Stimulated activated CD8-positive, alpha-beta memory T cell treated with anti-CD3 and anti-CD28 coated beads, Interleukin-7, amount 100 ng/mL, for 1 hour (primary cell): ENCODE data around the gene ZNF133.
"Not testable (repeated sequence)": the region's sequence is repeated elsewhere in the genome, so short reads cannot be mapped to it uniquely, and the experiment has no call there.

Experiments used
- DNase-seq, 2 donors: peaks; one replicate each; pipeline ENCODE4 v3.0.0-alpha.2; 2020; ENCODE audit warnings: low read depth in 2 of 2

ZNF133 gene

GRCh38 chr20:18284805-18285533 is 3.4 kb upstream of the ZNF133 start:
- DNase-seq, result no peak

DNA sequence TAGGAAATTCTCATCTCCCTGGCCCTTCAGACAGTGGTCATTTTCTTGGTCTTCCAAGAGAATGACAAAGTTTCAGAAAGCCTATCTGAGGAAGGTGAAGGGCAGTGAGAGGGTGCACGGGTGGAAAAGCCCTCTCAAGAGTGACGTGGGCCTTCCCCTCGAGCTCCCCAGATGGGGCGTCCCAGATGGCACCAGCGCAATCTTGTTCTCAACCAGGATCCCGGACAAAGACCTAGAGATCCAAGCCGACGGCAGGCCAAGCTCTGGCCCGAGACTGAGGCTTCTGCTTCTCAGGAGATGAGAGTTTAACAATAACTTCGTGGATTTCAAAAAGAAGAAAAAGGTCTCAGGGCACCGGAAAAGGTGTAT is 797 bp upstream of the ZNF133 start:
- DNase-seq, result no peak

GRCh38 chr20:18288749-18289267 is 481 bp downstream of the ZNF133 start:
- DNase-seq, result no peak

DNA sequence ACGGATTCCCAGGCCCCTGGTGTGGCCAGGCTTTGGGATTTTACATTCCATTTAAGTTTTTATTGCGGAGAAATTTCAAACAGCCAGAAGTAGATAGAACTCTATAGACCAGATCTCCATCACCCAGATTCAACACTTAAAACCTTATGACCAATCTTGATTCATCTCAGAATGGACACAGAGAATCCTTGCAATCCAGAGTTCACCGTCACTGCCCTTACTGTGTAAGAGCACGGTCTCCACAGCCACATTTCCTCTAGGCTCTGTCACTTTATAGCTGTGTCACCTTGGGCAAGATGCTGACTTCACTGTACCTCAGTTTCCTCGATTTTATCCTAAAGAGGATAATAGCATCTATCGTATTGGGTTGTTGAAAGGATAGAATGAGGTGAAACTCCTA is 979 bp downstream of the ZNF133 start:
- no peak for DNase-seq

DNA sequence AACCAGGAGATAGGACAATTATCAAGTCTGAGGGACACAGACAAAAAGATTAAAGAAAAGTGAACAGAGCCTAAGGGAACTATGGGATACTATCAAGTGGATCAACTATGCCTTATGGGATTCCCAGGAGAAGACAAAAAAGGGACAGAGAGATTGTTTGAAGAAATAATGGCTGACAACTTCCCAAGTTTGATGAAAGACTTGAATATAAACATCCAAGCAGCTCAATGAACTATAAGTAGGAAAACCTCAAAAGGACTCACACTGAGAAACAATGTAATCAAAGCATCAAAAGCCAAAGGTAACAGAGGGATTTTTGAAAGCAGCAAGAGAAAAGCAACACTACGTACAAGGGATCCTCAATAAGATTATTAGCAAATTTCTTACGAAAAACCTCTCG is 11.0 kb downstream of the ZNF133 start:
- DNase-seq, result no peak

GRCh38 chr20:18304618-18305017 is 16.3 kb downstream of the ZNF133 start:
- DNase-seq, result no peak

DNA sequence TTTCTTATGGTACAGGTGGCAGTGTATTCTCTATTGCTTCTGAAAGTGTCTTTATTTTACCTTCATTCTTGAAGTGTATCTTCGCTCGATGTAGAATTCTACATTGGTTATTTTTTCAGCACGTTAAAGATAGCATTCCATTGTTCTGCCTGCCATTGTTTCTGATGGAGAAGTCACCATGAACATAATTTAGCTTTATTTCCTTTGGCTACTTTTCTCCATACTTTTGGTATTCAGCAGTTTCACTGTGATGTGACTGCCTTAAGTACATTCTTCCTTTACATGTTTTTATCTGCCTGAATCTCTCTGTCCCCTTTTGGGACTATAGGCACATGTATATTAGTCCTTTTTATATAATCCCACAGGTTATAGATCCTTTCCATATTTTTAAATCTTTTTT is 19.0 kb downstream of the ZNF133 start:
- DNase-seq, result no peak

DNA sequence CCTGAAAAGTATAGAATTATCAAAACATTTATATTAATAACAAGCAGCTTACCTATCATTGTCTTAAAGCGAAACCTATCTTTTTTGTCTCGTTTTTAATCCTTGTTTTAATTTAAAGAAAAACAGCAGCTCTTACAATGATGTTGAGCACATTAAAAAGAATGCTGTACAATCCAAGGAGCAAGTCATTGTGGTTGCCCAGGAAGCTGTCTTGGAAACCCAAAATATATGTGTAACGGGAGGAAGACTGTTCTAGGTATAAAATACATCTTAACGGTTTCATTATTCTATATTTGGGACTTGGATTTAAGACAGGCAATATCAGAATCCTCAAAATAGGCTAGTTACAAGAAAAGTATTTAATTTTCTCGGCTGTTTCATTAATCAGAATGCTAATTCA is 21.7 kb downstream of the ZNF133 start:
- no peak for DNase-seq

GRCh38 chr20:18310592-18310991 is 22.3 kb downstream of the ZNF133 start:
- DNase-seq, result no peak

DNA sequence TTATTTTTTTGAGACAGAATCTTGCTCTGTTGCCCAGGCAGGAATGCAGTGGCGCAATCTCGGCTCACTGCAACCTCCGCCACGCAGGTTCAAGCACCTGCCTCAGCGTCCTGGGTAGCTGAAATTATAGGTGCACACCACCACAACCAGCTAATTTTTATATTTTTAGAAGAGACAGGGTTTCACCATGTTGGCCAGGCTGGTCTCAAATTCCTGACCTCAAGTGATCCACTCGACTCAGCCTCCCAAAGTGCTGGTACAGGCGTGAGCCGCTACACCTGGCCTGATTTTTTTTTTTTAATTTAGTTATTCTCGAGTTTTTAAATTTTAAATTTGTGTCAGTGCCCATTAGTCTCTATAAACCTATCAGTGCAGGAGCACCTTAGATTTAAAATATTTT is 24.4 kb downstream of the ZNF133 start:
- no peak for DNase-seq

DNA sequence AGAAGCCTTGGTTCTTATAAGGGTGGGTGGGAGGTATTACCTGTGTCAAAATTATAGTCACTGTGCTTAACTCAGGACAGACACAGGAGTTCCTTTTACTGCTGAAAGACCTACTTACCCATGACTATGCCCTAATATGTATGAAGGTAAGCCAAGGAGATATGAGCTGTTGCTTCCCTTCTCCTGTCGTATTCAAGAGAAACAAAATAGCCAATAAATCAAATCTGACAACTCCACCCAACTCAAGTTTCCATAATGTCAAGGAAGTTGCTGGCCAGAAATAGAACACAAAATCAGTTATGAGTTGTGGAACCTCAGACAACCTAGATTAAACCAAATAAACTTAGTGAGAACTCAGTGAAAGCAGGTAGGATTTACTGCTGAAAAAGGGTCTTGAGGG is 25.1 kb downstream of the ZNF133 start:
- no peak for DNase-seq

DNA sequence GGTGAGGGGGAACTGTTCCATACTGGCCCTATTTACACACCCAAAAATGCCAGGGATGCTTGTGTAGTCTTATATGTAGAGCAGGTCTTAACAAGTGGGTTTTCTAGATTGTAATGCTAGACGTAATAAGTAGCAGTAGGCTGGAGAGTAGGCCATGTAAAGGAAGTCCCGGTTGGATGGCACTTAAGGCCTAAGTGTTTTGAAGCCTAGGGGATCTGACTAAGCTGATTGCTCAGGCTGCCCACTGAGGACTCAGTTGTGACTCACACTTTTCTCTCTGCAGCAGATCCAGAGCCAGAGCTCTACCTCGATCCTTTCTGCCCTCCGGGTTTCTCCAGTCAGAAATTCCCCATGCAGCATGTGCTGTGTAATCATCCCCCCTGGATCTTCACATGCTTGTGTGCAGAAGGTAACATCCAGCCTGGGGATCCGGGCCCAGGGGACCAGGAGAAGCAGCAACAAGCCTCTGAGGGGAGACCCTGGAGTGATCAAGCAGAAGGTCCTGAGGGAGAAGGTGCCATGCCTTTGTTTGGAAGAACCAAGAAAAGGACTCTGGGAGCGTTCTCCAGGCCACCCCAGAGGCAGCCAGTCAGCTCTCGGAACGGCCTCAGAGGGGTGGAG is 26.6 kb downstream of the ZNF133 start:
- no peak for DNase-seq

DNA sequence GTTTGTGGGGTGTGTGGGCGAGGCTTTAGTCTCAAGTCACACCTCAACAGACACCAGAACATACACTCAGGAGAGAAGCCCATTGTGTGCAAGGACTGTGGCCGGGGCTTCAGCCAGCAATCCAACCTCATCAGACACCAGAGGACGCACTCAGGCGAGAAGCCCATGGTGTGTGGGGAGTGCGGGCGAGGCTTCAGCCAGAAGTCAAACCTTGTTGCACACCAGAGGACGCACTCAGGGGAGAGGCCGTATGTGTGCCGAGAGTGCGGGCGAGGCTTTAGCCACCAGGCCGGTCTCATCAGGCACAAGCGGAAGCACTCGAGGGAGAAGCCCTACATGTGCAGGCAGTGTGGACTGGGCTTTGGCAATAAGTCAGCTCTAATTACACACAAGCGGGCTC is 27.8 kb downstream of the ZNF133 start:
- no peak for DNase-seq

- DNase-seq, result no peak
Measured at GRCh38 chr20:18321316-18321715, 33.0 kb downstream of the ZNF133 start.

DNA sequence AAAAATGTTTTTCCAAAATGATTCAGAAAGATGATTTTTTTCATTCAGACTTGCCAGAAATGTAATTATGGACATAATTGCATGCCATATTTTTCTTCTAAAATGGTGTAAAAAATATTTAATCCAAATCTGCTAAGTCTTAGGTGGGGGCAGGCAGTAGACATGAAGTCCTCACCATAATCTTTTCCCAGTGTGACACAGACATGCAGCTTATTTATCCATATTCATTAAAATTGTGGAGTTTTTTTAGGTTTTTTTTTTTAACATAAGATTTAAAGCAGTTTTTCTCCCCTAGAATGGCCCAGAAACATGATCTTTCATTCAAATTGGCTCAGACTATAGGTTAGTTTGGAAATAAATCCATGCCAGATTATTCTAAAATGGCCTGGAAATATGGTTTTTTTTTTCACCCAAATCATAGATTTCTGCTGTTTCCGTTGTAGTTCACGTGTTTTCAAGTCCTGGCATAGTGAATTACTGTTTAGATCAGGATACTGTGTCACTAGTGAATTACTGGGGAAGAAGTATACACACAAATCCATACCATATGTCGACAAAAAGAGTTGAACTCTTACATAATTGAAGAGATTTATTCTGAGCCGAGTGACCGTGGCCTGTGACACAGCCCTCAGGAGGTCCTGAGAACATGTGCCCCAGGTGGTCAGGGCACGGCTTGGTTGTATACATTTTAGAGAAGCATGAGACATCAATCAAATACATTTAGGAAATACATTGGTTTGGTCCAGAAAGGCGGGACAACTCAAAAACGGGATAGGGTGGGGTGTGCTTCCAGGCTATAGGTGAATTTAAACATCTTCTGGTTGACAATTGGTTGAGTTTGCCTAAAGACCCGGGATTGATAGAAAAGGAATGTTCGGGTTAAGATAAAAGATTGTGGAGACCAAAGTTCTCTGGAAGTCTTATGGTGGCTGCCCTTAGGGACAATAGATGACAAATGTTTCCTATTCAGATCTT is 33.9 kb downstream of the ZNF133 start:
- DNase-seq, result no peak

GRCh38 chr20:18323705-18324104 is 35.4 kb downstream of the ZNF133 start:
- no peak for DNase-seq

GRCh38 chr20:18324596-18325089 is 36.3 kb downstream of the ZNF133 start:
- DNase-seq, result no peak

DNA sequence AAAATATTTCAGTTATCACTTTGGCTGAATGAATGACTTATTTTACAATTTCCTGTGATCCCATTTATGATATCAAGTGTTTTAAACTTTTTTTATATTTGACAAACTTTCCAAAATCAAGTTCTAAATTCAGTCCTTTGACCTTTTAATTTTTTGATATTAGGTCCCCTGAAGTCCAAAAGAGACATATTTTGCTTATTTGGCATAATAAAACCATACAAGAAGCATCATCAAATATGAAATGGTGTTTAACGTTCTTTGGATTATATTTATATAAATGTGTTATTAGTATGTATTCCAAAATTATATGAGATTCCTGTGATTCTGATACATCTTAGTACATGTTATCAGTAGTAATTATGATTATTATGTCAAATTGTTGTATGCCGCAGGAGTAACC is 38.7 kb downstream of the ZNF133 start:
- no peak for DNase-seq

GRCh38 chr20:18331694-18332093 is 43.4 kb downstream of the ZNF133 start:
- no peak for DNase-seq

- not testable (repeated sequence) for DNase-seq
Measured at GRCh38 chr20:18349749-18350148, 61.4 kb downstream of the ZNF133 start.

- DNase-seq, result no peak
Measured at GRCh38 chr20:18359854-18360253, 71.5 kb downstream of the ZNF133 start.

DNA sequence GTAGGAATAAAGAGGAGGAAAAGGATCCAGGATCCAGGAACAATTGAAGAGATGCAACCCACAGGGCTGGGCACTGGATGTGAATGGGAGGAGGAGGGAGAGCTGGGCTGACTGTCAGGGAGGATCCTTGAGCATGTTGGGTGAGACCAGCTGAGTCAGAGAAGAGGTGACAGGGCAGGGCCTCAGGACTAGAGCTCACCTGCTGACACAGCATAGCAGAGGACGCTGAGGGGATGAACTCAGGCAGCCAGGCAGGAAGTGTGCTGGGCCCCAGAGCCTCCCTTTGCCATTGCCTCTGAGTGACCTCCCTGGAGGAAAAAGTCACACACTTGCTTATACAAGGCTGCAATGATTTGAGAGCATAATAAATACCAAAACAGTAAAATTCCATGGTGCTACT is 72.3 kb downstream of the ZNF133 start:
- no peak for DNase-seq
